CD4-positive, CD25-positive, alpha-beta regulatory T cell (primary cell): Measurements from ENCODE around the gene CHTF18. TPM values are rescaled to one million over a fixed set of nuclear protein-coding genes. Genes with fewer than 3 reads are reported as not detected.

Experiments used
- ATAC-seq, 2 donors: fragments of 150-1000 bp; cut with Tn5 transposase; one replicate each; pipeline ENCODE4 v1.10.0; 2021; ENCODE audit warnings: low read depth in 2 of 2, moderate number of reproducible peaks in 2 of 2, moderate library complexity in 1 of 2
- DNase-seq, 3 donors: peaks; one replicate each; pipeline versions ENCODE4 v3.0.0 to v3.0.0-alpha.2; 2012 to 2022; ENCODE audit warnings: mixed read lengths in 1 of 3
- H3K27ac ChIP-seq: one replicate; pipeline ENCODE4 v1.7.0; 2013; ENCODE audit warnings: mild to moderate bottlenecking, low read length; ENCODE audit not compliant: insufficient read depth, poor library complexity, severe bottlenecking
- H3K27me3 ChIP-seq: one replicate; pipeline ENCODE4 v1.7.0; 2013; ENCODE audit warnings: low read length; ENCODE audit not compliant: control insufficient read depth, insufficient read depth
- H3K36me3 ChIP-seq: one replicate; pipeline ENCODE4 v1.7.0; 2013; ENCODE audit warnings: mild to moderate bottlenecking, low read length, moderate library complexity; ENCODE audit not compliant: control insufficient read depth, insufficient read depth
- H3K4me1 ChIP-seq: 2 replicates; pipeline ENCODE4 v1.7.0; 2013; ENCODE audit warnings: mild to moderate bottlenecking, low read length; ENCODE audit not compliant: insufficient read depth, control insufficient read depth, poor library complexity, severe bottlenecking
- H3K4me3 ChIP-seq: one replicate; pipeline ENCODE4 v1.7.0; 2013; ENCODE audit warnings: low read depth, mild to moderate bottlenecking, low read length, moderate library complexity
- H3K9me3 ChIP-seq, 2 experiments: 1 replicate in 1 of 2; 2 replicates in 1 of 2; pipeline ENCODE4 v1.7.0; 2013; ENCODE audit warnings: low read length in 2 of 2, mild to moderate bottlenecking in 1 of 2, moderate library complexity in 1 of 2; ENCODE audit not compliant: control insufficient read depth in 2 of 2
- H3K27ac Mint-ChIP-seq, 3 donors: one replicate each; pipeline ENCODE4 v1.8.0; 2020 to 2022; ENCODE audit warnings: mild to moderate bottlenecking in 3 of 3, mixed read lengths in 3 of 3, moderate library complexity in 2 of 3
- H3K27me3 Mint-ChIP-seq: one replicate; pipeline ENCODE4 v1.8.0; 2022; ENCODE audit warnings: mild to moderate bottlenecking, mixed read lengths
- H3K36me3 Mint-ChIP-seq: one replicate; pipeline ENCODE4 v1.8.0; 2020; ENCODE audit warnings: mixed read lengths
- H3K4me1 Mint-ChIP-seq, 4 donors: one replicate each; pipeline ENCODE4 v1.8.0; 2020 to 2022; ENCODE audit warnings: mixed read lengths in 4 of 4, mild to moderate bottlenecking in 1 of 4
- H3K4me3 Mint-ChIP-seq, 4 donors: one replicate each; pipeline ENCODE4 v1.8.0; 2020 to 2022; ENCODE audit warnings: mild to moderate bottlenecking in 4 of 4, mixed read lengths in 4 of 4, moderate library complexity in 3 of 4
- H3K9me3 Mint-ChIP-seq, 7 donors: one replicate each; pipeline ENCODE4 v1.8.0; 2020 to 2022; ENCODE audit warnings: mixed read lengths in 7 of 7, mild to moderate bottlenecking in 3 of 7, moderate library complexity in 2 of 7
- polyA plus RNA-seq, 4 donors: library from polyadenylated mRNA; unstranded; fragments of 300-500 nt; fragmentation: Illumina TruSeq; gene quantifications; one replicate each; pipeline ENCODE4 v1.2.3, GENCODE V29; 2021
- total RNA-seq: library from RNA; stranded (reverse); gene quantifications from one replicate; pipeline ENCODE4 v1.2.3, GENCODE V29; 2022

The CHTF18 gene
- total and polyA plus RNA-seq, 5 donors from 2014 or later: 1.1 to 28.8 (median 3.1) TPM

DNA sequence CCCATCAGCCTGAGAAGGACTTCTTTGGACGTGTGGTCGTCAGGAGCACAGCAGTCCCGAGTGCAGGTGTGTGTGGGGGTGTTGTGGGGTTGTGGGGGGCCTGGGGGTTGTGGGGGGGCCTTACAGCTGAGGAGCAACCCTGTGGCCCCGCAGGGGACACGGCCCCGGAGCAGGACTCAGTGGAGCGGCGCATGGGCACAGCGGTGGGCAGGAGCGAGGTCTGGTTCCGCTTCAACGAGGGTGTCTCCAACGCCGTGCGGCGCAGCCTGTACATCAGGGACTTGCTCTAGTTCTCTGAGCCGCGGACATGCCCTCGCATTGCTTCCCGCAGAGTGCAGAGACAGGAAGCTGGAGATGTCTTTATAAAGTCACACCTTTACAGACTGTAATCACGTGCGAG is 9.3 kb downstream of the CHTF18 start:
- no peak overlapping the region for H3K4me3 ChIP-seq
- no peak overlapping the region for H3K27ac Mint-ChIP-seq
- peaks cover 4% of the 10 kb centered on the region for H3K4me1 ChIP-seq
- H3K36me3 Mint-ChIP-seq: no peaks in the 10 kb centered on the region
- H3K27me3 Mint-ChIP-seq: peaks cover 10% of the 10 kb centered on the region
- DNase-seq (no peak), ATAC-seq (no peak)
- H3K4me1 Mint-ChIP-seq: no peaks in the 10 kb centered on the region
- no peak overlapping the region for H3K4me3 Mint-ChIP-seq
- H3K9me3 Mint-ChIP-seq: no peaks in the 10 kb centered on the region
- H3K36me3 ChIP-seq: no peaks in the 10 kb centered on the region
- no peaks in the 10 kb centered on the region for H3K27me3 ChIP-seq
- no peak overlapping the region for H3K27ac ChIP-seq
- no peaks in the 10 kb centered on the region for H3K9me3 ChIP-seq

DNA sequence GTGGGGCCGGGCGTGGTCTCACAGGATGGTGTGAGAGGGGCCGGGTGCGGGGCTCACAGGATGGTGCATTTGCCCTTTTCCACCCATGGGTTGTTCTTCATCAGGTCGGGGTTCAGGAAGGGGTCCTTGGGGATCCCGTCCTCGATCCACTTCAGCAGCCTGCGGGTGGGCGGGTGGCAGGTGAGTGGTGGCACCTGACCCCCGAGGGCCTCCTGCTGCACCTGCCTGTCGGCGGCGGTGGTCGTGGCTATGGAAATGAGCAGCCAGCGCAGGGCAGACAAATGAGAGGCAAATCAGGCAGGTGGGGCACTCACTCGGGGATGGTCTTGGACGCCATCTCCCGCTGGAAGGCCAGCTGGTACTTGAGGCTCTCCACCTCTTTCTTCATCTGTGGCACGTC is 10.2 kb downstream of the CHTF18 start:
- no peak overlapping the region for H3K27ac Mint-ChIP-seq
- Histone ChIP-seq H3K4me1 (peaks cover 4% of the 10 kb centered on the region), H3K36me3 (no peaks in the 10 kb centered on the region), H3K4me3 (no peak overlapping the region), H3K27me3 (no peaks in the 10 kb centered on the region), H3K9me3 (no peaks in the 10 kb centered on the region), H3K27ac (no peak overlapping the region)
- DNase-seq (no peak), ATAC-seq (no peak)
- H3K4me1 Mint-ChIP-seq: no peaks in the 10 kb centered on the region
- H3K36me3 Mint-ChIP-seq: no peaks in the 10 kb centered on the region
- H3K27me3 Mint-ChIP-seq: peaks cover 10% of the 10 kb centered on the region
- no peak overlapping the region for H3K4me3 Mint-ChIP-seq
- no peaks in the 10 kb centered on the region for H3K9me3 Mint-ChIP-seq

DNA sequence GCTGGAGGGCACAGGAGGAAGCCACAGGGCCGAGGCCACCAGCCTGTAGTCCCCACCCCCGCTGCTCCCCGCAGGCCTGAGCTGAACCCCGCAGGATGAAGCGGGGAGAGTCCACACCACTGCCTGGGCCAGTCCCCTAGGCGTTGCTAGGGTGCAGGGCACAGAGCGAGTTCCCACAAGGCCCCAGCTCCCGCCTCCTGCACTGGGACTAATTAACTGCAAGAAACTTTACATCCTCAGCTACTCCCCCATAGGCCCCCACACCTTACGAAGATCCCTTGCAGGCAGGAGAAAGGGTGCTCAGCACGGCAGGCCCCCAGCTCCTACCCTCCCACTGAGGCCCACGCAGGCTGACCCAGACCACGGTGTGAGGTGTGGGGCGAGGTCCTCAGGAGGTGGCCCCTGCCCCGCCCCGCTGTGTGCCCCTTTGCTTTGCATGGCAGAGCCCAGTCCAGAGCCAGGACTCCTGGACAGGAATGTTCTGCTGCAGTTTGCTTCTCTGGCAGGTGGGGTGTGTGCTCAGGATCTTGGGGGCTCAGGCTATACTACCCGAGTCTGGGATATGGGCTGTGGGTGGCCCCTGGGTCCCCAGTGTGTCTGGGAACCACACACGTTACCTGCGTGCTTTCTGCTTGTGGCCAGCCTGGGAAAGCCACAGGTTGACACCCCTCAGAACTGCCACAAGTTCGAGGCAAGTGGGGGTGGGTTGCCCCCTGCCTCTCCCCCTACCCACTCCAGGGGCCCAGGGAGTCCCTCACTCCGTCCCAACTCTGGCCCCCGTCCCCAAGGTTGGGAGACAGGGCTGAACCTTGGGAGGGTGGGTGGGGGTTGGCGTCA is 10.9 kb downstream of the CHTF18 start:
- Mint-ChIP-seq H3K27me3 (peaks cover 10% of the 10 kb centered on the region), H3K36me3 (no peaks in the 10 kb centered on the region), H3K27ac (no peak overlapping the region), H3K4me3 (no peak overlapping the region), H3K9me3 (no peaks in the 10 kb centered on the region), H3K4me1 (no peaks in the 10 kb centered on the region)
- Histone ChIP-seq H3K27ac (no peak overlapping the region), H3K4me3 (no peak overlapping the region), H3K9me3 (no peaks in the 10 kb centered on the region), H3K27me3 (no peaks in the 10 kb centered on the region), H3K4me1 (peaks cover 4% of the 10 kb centered on the region), H3K36me3 (no peaks in the 10 kb centered on the region)
- ATAC-seq (no peak), DNase-seq (no peak)

DNA sequence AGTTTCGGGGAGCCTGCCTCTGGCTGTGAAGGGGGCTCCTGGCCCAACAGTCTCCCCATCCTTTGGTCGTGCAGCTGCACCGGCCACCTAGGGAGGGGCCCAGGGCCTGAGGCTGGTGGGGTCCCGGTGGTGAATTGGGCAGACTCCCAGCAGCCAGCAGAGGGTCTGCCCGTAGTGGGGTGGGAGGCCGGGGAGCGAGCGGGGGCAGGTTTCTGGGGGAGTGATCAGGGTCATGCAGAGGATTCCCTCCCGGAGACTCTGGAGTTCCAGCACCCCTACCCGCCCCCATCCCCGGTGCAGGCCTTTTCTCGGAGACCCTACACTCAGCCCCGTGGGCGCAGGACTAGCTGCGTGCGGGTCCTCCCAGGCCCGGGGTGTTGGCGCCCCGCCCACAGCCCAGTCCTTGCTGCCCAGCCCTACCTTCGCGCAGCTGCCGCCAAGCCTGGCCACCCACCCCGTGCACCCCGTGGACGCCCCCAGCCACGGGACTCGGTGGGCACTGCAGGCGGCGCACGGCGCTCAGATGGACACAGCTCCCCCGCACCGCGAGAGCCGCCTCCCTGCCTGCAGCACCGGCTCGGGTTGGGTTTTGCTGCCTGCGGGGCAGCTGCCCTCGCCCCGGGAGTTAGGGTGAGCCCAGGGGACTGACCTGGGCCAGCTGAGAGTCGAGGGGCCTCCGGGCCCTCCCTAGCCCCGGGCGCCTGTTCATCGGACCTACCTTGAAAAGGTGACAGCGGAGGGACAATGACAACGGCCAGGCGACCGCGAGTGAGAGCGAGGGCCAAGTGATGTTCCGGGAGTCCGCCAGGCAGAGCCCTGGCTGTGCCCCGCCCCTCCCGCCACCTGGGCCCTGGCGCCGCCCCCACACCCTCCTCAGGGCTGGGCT is 11.8 kb downstream of the CHTF18 start, which contains the start of gene GNG13:
Gene GNG13, minus strand, starts transcription at position 787 of the 886 bp plus-strand sequence. CDS start 1,657 bp downstream, outside the sequence.
- no peak within 1 kb of the TSS for H3K27ac Mint-ChIP-seq
- H3K36me3 ChIP-seq: no peaks in the 10 kb centered on the region

DNA sequence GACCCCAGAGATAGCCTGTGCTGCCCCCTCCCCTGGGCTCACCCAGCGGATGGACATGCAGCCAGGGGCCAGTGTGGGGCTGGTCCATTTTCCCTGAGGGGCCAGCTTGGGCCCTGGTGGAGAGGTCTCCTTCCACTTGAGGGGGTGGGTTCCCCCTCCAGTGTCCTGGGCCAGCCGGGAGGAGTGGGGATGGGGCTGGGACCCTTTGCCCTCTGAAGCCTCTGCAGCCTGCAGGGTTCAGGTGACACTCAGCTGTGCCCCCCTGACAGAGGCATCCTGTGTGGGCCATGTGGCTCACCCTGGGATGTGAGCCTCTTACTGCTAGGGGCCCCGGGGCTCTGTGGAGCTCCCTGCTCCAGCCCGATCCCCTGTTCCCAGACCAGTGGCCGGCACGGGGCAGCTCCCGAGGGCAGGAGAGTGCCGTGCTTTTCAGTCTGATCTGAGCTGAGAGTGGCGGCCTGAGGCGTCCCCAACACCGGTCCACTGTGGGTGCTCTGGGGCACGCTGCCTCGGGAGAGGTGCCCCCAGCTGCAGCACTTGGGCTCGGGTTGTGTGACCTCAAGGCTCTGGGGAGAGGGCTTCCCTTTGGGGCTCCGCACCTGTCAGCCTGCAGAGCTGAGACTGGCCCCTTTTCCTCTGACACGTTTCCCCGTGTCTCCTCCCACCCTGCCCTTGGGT is 12.6 kb downstream of the CHTF18 start:
- H3K27me3 Mint-ChIP-seq: peaks cover 10% of the 10 kb centered on the region
- no peak overlapping the region for H3K27ac Mint-ChIP-seq
- no peak for DNase-seq
- Histone ChIP-seq H3K4me1 (peaks cover 4% of the 10 kb centered on the region), H3K27ac (no peak overlapping the region), H3K4me3 (no peak overlapping the region), H3K27me3 (no peaks in the 10 kb centered on the region), H3K9me3 (no peaks in the 10 kb centered on the region), H3K36me3 (no peaks in the 10 kb centered on the region)
- no peaks in the 10 kb centered on the region for H3K9me3 Mint-ChIP-seq
- H3K36me3 Mint-ChIP-seq: no peaks in the 10 kb centered on the region
- no peak for ATAC-seq
- no peak overlapping the region for H3K4me3 Mint-ChIP-seq
- H3K4me1 Mint-ChIP-seq: no peaks in the 10 kb centered on the region

More for the DNA sequence above, 11.8 kb downstream of the CHTF18 start, which contains the start of gene GNG13:
- no peaks in the 10 kb centered on the region for H3K9me3 ChIP-seq
- peaks cover 4% of the 10 kb centered on the region for H3K4me1 ChIP-seq
- no peaks in the 10 kb centered on the region for H3K27me3 ChIP-seq
- no peak within 1 kb of the TSS for H3K4me3 ChIP-seq
- DNase-seq (no peak), ATAC-seq (no peak)
- Mint-ChIP-seq H3K9me3 (no peaks in the 10 kb centered on the region), H3K27me3 (peaks cover 10% of the 10 kb centered on the region), H3K4me1 (no peaks in the 10 kb centered on the region), H3K4me3 (no peak within 1 kb of the TSS), H3K36me3 (no peaks in the 10 kb centered on the region)
- no peak within 1 kb of the TSS for H3K27ac ChIP-seq

DNA sequence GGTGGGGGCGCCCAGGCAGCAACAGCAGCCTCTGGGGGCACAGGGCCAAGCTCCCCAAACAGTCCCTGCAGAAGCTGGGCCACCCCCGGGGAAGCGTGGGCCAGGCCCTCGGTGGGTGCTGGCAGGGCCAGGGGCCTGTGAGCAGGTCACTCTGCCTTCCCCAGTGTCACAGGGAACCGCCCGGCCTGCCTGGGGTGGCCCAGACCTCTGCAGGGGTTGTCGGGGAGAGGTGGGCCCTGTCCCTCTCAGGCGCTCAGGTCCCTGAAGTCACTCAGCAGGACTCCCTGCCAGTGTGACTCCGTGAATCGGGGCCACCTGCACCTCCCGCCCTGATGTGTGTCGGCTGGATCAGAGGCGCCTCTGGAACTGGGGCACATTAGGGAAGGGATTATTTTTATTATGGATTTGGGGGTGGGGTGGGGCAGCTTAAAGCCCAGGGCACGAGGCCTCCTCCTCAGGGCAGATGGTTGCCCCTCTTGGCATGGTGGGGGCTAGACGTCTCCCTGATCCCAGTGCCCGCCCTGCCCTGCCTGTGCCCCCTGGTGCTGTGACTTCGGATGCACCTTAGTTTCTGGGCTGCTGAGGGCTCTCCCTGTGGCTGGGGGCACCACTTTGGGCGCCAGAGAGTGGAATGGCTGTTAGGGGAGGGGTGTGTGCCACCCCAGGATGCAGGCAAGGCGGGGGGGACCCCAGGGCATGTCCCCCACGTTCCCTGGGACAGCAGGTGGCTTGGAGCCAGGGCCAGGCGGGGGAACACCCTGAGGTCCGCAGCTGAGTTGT is 13.4 kb downstream of the CHTF18 start:
- Mint-ChIP-seq H3K4me1 (peaks cover 0 to 3% (median 0%) of the 10 kb centered on the region in 4 donors), H3K27me3 (peaks cover 10% of the 10 kb centered on the region), H3K36me3 (no peaks in the 10 kb centered on the region), H3K27ac (no peak overlapping the region), H3K9me3 (no peaks in the 10 kb centered on the region), H3K4me3 (no peak overlapping the region)
- Histone ChIP-seq H3K4me3 (no peak overlapping the region), H3K27me3 (no peaks in the 10 kb centered on the region), H3K36me3 (no peaks in the 10 kb centered on the region), H3K27ac (no peak overlapping the region), H3K9me3 (no peaks in the 10 kb centered on the region), H3K4me1 (peaks cover 4% of the 10 kb centered on the region)
- no peak for ATAC-seq
- no peak for DNase-seq

DNA sequence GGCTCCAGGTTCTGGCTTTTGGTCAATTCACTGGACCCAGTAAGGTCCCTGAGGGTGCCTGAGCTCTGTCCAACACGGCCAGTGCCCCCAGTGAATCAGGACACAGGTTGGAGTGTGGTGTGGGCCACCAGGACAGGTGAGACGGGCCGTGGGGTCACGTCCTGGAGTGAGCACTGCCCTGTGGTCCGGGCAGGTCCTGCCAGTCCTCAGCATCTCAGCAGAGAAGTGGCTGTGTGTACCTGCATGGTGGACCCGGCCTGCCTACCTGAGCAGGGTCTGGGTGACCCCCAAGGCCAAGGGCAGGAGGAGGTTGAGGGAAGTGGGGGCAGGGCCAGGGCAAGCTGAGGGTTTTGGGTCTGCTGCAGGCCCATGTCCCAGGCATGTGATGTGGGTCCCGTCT is 14.0 kb downstream of the CHTF18 start:
- no peak overlapping the region for H3K27ac ChIP-seq
- Mint-ChIP-seq H3K27ac (no peak overlapping the region), H3K4me1 (peaks cover 0 to 3% (median 0%) of the 10 kb centered on the region in 4 donors), H3K27me3 (peaks cover 10% of the 10 kb centered on the region), H3K4me3 (no peak overlapping the region), H3K36me3 (no peaks in the 10 kb centered on the region), H3K9me3 (no peaks in the 10 kb centered on the region)
- no peak for ATAC-seq
- no peak overlapping the region for H3K4me3 ChIP-seq
- DNase-seq: no peak
- no peaks in the 10 kb centered on the region for H3K27me3 ChIP-seq
- H3K4me1 ChIP-seq: peaks cover 4% of the 10 kb centered on the region
- no peaks in the 10 kb centered on the region for H3K36me3 ChIP-seq
- H3K9me3 ChIP-seq: no peaks in the 10 kb centered on the region
